Measurements from ENCODE around the gene CA5B. TPM values are rescaled to one million over a fixed set of nuclear protein-coding genes. Genes with fewer than 3 reads are reported as not detected.
A peak's percentile ranks its signal among the peaks of the same experiment; 100 is the strongest.

Gene CA5B
- total RNA-seq, 1 donor, result 6.9 TPM

DNA sequence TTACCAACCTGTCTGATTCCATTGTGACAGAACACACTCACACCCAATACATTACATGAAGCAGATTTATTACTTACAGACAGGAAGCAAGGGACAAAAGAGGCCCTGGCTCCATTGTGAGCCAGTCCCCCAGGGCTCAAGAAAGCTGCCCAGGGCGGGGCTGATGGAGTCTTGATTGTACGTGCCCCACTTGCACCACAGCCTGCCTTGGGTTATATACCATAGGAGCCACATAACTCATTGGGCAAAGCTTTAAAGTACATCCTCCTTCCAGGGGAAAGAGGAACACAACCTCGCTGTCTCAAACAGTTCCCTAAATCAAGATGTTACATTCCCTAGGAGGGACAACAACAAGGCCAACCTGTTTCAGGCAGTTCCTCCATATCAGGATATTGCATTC, 48.8 kb downstream of the CA5B start:
- Histone ChIP-seq H3K4me3 (ENCODE audit: insufficient read depth, low read length) (no peak overlapping the region), H3K4me2 (ENCODE audit: insufficient read depth, low read length) (no peak overlapping the region), H3K27ac (ENCODE audit: low read depth, low read length) (no peak overlapping the region), H3K4me1 (ENCODE audit: insufficient read depth, low read length) (peaks cover 9% of the 10 kb centered on the region), H3K9me3 (ENCODE audit: low read depth, low read length) (no peaks in the 10 kb centered on the region), H3K36me3 (ENCODE audit: insufficient read depth, low read length) (peaks cover 7% of the 10 kb centered on the region), H2AFZ (ENCODE audit: low read length) (no peak overlapping the region), H3K79me2 (ENCODE audit: insufficient read depth, low read length) (peaks cover 6% of the 10 kb centered on the region), H3K27me3 (ENCODE audit: insufficient read depth, low read length) (no peaks in the 10 kb centered on the region), H4K20me1 (ENCODE audit: insufficient read depth, low read length) (no peaks in the 10 kb centered on the region)
- no peak for TF ChIP-seq CTCF (IDR thresholded peaks at IDR 0.05; ENCODE audit: extremely low read depth, low read depth, low read length)
- no peak for DNase-seq (ENCODE audit: insufficient read length, low spot score, missing footprints)

GRCh38 chrX:15789979-15790768, 52.1 kb downstream of the CA5B start, which contains the start of gene ZRSR2:
Gene ZRSR2, plus strand, starts transcription at chrX:15790484. Its CDS starts 12 bp downstream, at chrX:15790496.
- Histone ChIP-seq H3K79me2 (ENCODE audit: insufficient read depth, low read length) (peaks cover 30% of the 10 kb centered on the region), H3K27ac (ENCODE audit: low read depth, low read length) (peak within 1 kb of the TSS; percentile 87)
- DNase-seq (ENCODE audit: insufficient read length, low spot score, missing footprints), result peak; percentile 92

DNA sequence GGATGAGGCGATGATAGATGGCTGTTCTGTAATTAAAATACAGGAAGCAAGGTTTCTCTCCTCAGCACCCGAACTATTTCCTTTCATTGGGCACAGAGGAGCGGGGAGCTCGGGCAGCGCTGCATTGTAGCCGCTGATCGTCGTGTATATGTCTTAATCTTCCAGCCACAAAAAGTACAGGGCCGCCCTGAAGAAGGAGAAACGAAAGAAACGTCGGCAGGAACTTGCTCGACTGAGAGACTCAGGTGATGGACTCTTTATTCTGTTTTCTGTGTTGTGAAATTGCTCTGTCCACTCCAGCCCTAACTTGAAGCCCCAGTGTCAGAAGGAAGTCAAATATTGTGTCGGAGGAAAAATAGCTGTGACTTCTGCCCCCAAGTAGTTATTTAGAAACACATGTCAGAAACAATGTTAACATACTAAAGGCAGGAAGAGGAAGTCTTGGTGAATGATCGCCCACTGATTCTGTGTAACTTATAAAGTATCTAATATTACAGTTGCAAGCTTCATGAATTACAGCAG, 52.8 kb downstream of the CA5B start:
- H3K27ac ChIP-seq (ENCODE audit: low read depth, low read length), result peak overlapping the region; percentile 87
- no peak for DNase-seq (ENCODE audit: insufficient read length, low spot score, missing footprints)
- H3K4me2 ChIP-seq (ENCODE audit: insufficient read depth, low read length), result peak overlapping the region; percentile 100
- peak overlapping the region; percentile 99 for H2AFZ ChIP-seq (ENCODE audit: low read length)
- peak overlapping the region; percentile 98 for H3K4me3 ChIP-seq (ENCODE audit: insufficient read depth, low read length)
- H3K4me1 ChIP-seq (ENCODE audit: insufficient read depth, low read length), result peaks cover 9% of the 10 kb centered on the region
- peaks cover 15% of the 10 kb centered on the region for H3K36me3 ChIP-seq (ENCODE audit: insufficient read depth, low read length)
- H3K27me3 ChIP-seq (ENCODE audit: insufficient read depth, low read length), result no peaks in the 10 kb centered on the region
- no peaks in the 10 kb centered on the region for H4K20me1 ChIP-seq (ENCODE audit: insufficient read depth, low read length)
- no peaks in the 10 kb centered on the region for H3K9me3 ChIP-seq (ENCODE audit: low read depth, low read length)
- TF ChIP-seq CTCF (IDR thresholded peaks at IDR 0.05; ENCODE audit: extremely low read depth, low read depth, low read length), result no peak
- peaks cover 36% of the 10 kb centered on the region for H3K79me2 ChIP-seq (ENCODE audit: insufficient read depth, low read length)

More at GRCh38 chrX:15789979-15790768, 52.1 kb downstream of the CA5B start, which contains the start of gene ZRSR2:
- Histone ChIP-seq H3K4me3 (ENCODE audit: insufficient read depth, low read length) (peak within 1 kb of the TSS; percentile 98), H3K27me3 (ENCODE audit: insufficient read depth, low read length) (no peaks in the 10 kb centered on the region), H3K4me2 (ENCODE audit: insufficient read depth, low read length) (peak within 1 kb of the TSS; percentile 100), H3K9me3 (ENCODE audit: low read depth, low read length) (no peaks in the 10 kb centered on the region), H2AFZ (ENCODE audit: low read length) (peak within 1 kb of the TSS; percentile 99), H3K4me1 (ENCODE audit: insufficient read depth, low read length) (peaks cover 9% of the 10 kb centered on the region), H4K20me1 (ENCODE audit: insufficient read depth, low read length) (no peaks in the 10 kb centered on the region), H3K36me3 (ENCODE audit: insufficient read depth, low read length) (peaks cover 12% of the 10 kb centered on the region)
- TF ChIP-seq CTCF (IDR thresholded peaks at IDR 0.05; ENCODE audit: extremely low read depth, low read depth, low read length), result no peak

GRCh38 chrX:15797707-15798106, 59.6 kb downstream of the CA5B start:
- H4K20me1 ChIP-seq (ENCODE audit: insufficient read depth, low read length), result peaks cover 4% of the 10 kb centered on the region
- H3K27ac ChIP-seq (ENCODE audit: low read depth, low read length), result no peak overlapping the region
- DNase-seq (ENCODE audit: insufficient read length, low spot score, missing footprints), result no peak
- H3K27me3 ChIP-seq (ENCODE audit: insufficient read depth, low read length), result no peaks in the 10 kb centered on the region
- H3K4me3 ChIP-seq (ENCODE audit: insufficient read depth, low read length), result no peak overlapping the region
- H3K4me2 ChIP-seq (ENCODE audit: insufficient read depth, low read length), result no peak overlapping the region
- no peaks in the 10 kb centered on the region for H3K4me1 ChIP-seq (ENCODE audit: insufficient read depth, low read length)
- no peak overlapping the region for H2AFZ ChIP-seq (ENCODE audit: low read length)
- no peaks in the 10 kb centered on the region for H3K9me3 ChIP-seq (ENCODE audit: low read depth, low read length)
- H3K36me3 ChIP-seq (ENCODE audit: insufficient read depth, low read length), result peaks cover 29% of the 10 kb centered on the region
- TF ChIP-seq CTCF (IDR thresholded peaks at IDR 0.05; ENCODE audit: extremely low read depth, low read depth, low read length), result no peak
- H3K79me2 ChIP-seq (ENCODE audit: insufficient read depth, low read length), result peaks cover 39% of the 10 kb centered on the region

Data from osteoblast (primary cell).